ENCODE data around the gene DYNLT1.
"Not testable (repeated sequence)": the region's sequence is repeated elsewhere in the genome, so short reads cannot be mapped to it uniquely, and the experiment has no call there.

DNA sequence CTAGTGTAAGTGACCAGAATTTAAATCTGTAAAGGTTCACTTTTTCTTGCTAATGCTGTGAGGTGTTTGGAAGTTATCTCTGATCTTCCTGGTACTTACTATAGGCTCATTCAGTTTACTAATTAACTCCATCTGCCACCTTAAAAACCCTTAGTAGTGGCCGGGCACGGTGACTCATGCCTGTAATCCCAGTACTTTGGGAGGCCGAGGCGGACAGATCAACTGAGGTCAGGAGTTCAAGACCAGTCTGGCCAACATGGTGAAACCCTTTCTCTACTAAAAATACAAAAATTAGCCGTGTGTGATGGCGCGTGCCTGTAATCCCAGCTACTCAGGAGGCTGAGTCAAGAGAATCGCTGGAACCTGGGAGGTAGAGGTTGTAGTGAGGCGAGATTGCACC is 12.4 kb upstream of the DYNLT1 start:
- TF ChIP-seq, protein P1, sequence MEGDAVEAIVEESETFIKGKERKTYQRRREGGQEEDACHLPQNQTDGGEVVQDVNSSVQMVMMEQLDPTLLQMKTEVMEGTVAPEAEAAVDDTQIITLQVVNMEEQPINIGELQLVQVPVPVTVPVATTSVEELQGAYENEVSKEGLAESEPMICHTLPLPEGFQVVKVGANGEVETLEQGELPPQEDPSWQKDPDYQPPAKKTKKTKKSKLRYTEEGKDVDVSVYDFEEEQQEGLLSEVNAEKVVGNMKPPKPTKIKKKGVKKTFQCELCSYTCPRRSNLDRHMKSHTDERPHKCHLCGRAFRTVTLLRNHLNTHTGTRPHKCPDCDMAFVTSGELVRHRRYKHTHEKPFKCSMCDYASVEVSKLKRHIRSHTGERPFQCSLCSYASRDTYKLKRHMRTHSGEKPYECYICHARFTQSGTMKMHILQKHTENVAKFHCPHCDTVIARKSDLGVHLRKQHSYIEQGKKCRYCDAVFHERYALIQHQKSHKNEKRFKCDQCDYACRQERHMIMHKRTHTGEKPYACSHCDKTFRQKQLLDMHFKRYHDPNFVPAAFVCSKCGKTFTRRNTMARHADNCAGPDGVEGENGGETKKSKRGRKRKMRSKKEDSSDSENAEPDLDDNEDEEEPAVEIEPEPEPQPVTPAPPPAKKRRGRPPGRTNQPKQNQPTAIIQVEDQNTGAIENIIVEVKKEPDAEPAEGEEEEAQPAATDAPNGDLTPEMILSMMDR (IDR thresholded peaks at IDR 0.05) = not testable (repeated sequence)
- not testable (repeated sequence) for TF ChIP-seq POLR2A (IDR thresholded peaks at IDR 0.05)
